Neuronal stem cell (in vitro differentiated cells): ENCODE results near the gene NDRG4.

Experiments used
- DNase-seq: peaks from one replicate; pipeline ENCODE4 v3.0.0-alpha.2; 2013; ENCODE audit warnings: low spot score
- H2AFZ ChIP-seq: one replicate; pipeline ENCODE4 v1.6.1; 2013; ENCODE audit warnings: mild to moderate bottlenecking, low read length, inconsistent platforms
- H2AK5ac ChIP-seq: 2 replicates; pipeline ENCODE4 v1.6.1; 2013; ENCODE audit warnings: low read depth, mild to moderate bottlenecking, inconsistent platforms, low read length, moderate library complexity, mixed read lengths
- H2BK120ac ChIP-seq: 2 replicates; pipeline ENCODE4 v1.6.1; 2013; ENCODE audit warnings: low read depth, mild to moderate bottlenecking, inconsistent platforms, low read length, moderate library complexity, mixed read lengths
- H2BK12ac ChIP-seq: one replicate; pipeline ENCODE4 v1.6.1; 2013; ENCODE audit warnings: low read length, inconsistent platforms
- H2BK15ac ChIP-seq: 2 replicates; pipeline ENCODE4 v1.6.1; 2013; ENCODE audit warnings: mild to moderate bottlenecking, low read length, inconsistent platforms, mixed read lengths
- H2BK5ac ChIP-seq: one replicate; pipeline ENCODE4 v1.6.1; 2013; ENCODE audit warnings: inconsistent platforms, mild to moderate bottlenecking, low read length, moderate library complexity
- H3K14ac ChIP-seq: one replicate; pipeline ENCODE4 v1.6.1; 2013; ENCODE audit warnings: low read length, inconsistent platforms
- H3K18ac ChIP-seq: 2 replicates; pipeline ENCODE4 v1.6.1; 2013; ENCODE audit warnings: low read length, inconsistent platforms
- H3K23ac ChIP-seq: 2 replicates; pipeline ENCODE4 v1.6.1; 2013; ENCODE audit warnings: low read depth, mild to moderate bottlenecking, mixed read lengths, low read length, inconsistent platforms; ENCODE audit not compliant: poor library complexity
- H3K27ac ChIP-seq: replicated peaks from 3 replicates; pipeline ENCODE4 v1.5.1; 2013; ENCODE audit warnings: low read length, inconsistent platforms
- H3K27me3 ChIP-seq, 3 experiments: 2 replicates each; pipeline ENCODE4 v1.6.1; 2013; ENCODE audit warnings: low read length in 3 of 3, mild to moderate bottlenecking in 2 of 3, inconsistent platforms in 1 of 3, low read depth in 1 of 3, mixed read lengths in 1 of 3, moderate library complexity in 1 of 3; ENCODE audit not compliant: control insufficient read depth in 3 of 3, insufficient read depth in 3 of 3
- H3K36me3 ChIP-seq, 2 donors: replicated peaks in 1 of 2; 2 replicates each; pipeline ENCODE4 v1.6.1; 2013; ENCODE audit warnings: low read length in 2 of 2; ENCODE audit not compliant: control insufficient read depth in 2 of 2, insufficient read depth in 2 of 2
- H3K4ac ChIP-seq: 2 replicates; pipeline ENCODE4 v1.6.1; 2013; ENCODE audit warnings: inconsistent platforms, mild to moderate bottlenecking, low read length, moderate library complexity
- H3K4me1 ChIP-seq, 2 donors: 1 replicate in 1 of 2; 2 replicates in 1 of 2; pipeline ENCODE4 v1.6.1; 2013; ENCODE audit warnings: low read length in 2 of 2, low read depth in 1 of 2; ENCODE audit not compliant: control insufficient read depth in 2 of 2, insufficient read depth in 1 of 2
- H3K4me2 ChIP-seq: one replicate; pipeline ENCODE4 v1.6.1; 2013; ENCODE audit warnings: mild to moderate bottlenecking, low read length, inconsistent platforms; ENCODE audit not compliant: insufficient read depth, poor library complexity, severe bottlenecking
- H3K4me3 ChIP-seq, 2 donors: 2 replicates each; pipeline ENCODE4 v1.5.1; 2013; ENCODE audit warnings: low read length in 2 of 2, mild to moderate bottlenecking in 2 of 2, inconsistent platforms in 1 of 2, moderate library complexity in 1 of 2
- H3K79me1 ChIP-seq: one replicate; pipeline ENCODE4 v1.6.1; 2013; ENCODE audit warnings: low read depth, mild to moderate bottlenecking, inconsistent platforms, low read length, moderate library complexity
- H3K9ac ChIP-seq: one replicate; pipeline ENCODE4 v1.6.1; 2013; ENCODE audit warnings: mild to moderate bottlenecking, low read depth, low read length, inconsistent platforms; ENCODE audit not compliant: poor library complexity
- H3K9me3 ChIP-seq, 2 donors: replicated peaks in 1 of 2; 2 replicates each; pipeline versions ENCODE3 to v1.6.1; 2013; ENCODE audit warnings: low read length in 2 of 2, mild to moderate bottlenecking in 2 of 2, inconsistent platforms in 1 of 2, low read depth in 1 of 2, mixed read lengths in 1 of 2, moderate library complexity in 1 of 2; ENCODE audit not compliant: control insufficient read depth in 2 of 2, insufficient read depth in 1 of 2
- H4K8ac ChIP-seq: one replicate; pipeline ENCODE4 v1.6.1; 2013; ENCODE audit warnings: low read depth, mild to moderate bottlenecking, inconsistent platforms, low read length, moderate library complexity
- H4K91ac ChIP-seq: one replicate; pipeline ENCODE4 v1.6.1; 2013; ENCODE audit warnings: low read length, low read depth, mild to moderate bottlenecking, inconsistent platforms; ENCODE audit not compliant: poor library complexity
- WGBS, 2 donors: extraction: QIAGEN DNeasy Blood & Tissue Kit; methylation state at CpG; one replicate each; pipeline ENCODE4 v1.1.7; 2013; ENCODE audit warnings: missing lambda C conversion rate in 2 of 2, mixed read lengths in 1 of 2; ENCODE audit not compliant: insufficient read length in 2 of 2, insufficient replicate concordance in 1 of 2; ENCODE audit errors: extremely low coverage in 2 of 2; 5-methylcytosine and 5-hydroxymethylcytosine counted together

Gene NDRG4

DNA sequence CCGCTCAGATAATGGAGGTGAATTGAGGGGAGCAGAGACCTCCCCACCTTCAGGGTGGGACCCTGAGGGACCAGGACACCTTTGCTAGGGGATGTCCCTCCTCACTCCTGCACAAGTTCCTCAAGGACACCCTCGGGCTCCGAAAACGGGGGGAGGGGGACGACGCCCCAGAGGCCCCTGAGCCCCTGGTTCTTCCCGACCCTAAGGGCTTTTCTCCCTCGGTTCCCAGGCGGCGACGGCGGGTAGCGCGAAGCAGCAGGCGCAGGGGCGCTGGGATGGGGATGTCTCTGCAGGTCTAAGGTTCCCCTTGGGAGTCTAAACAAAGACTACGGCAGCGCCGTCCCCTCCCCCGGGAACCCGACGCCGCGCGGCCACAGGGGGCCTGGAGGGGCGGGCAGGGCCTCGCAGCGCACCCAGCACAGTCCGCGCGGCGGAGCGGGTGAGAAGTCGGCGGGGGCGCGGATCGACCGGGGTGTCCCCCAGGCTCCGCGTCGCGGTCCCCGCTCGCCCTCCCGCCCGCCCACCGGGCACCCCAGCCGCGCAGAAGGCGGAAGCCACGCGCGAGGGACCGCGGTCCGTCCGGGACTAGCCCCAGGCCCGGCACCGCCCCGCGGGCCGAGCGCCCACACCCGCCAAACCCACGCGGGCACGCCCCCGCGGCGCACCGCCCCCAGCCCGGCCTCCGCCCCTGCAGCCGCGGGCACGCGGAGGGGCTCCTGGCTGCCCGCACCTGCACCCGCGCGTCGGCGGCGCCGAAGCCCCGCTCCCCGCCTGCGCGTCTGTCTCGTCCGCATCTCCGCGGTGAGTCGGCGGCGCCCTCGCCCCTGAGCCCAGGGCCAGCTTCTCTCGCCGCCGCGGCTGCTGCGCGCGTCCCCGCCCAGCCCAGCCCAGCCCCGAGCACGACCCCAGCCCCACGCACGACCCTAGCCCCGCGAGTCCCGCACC, 36.7 kb upstream of the NDRG4 start:
- no peak overlapping the region for H4K8ac ChIP-seq
- peak overlapping the region; percentile 95 for H3K18ac ChIP-seq
- peak overlapping the region; percentile 87 for H2AFZ ChIP-seq
- no CpG with 5 or more reads among the region's 113 CpGs for WGBS, 2 donors
- peaks cover 2% of the 10 kb centered on the region for H3K79me1 ChIP-seq
- no peak overlapping the region for H2BK12ac ChIP-seq
- H3K27ac ChIP-seq = no peak overlapping the region
- H4K91ac ChIP-seq = no peak overlapping the region
- peaks cover 0 to 8% of the 10 kb centered on the region in 2 donors for H3K4me1 ChIP-seq
- peak overlapping the region; percentile 38 to 85 for H3K4me3 ChIP-seq
- H3K4me2 ChIP-seq = peak overlapping the region; percentile 96
- DNase-seq = peak; percentile 23
- peak overlapping the region; percentile 85 for H2AK5ac ChIP-seq
- H3K9me3 ChIP-seq = no peaks in the 10 kb centered on the region
- H2BK15ac ChIP-seq = peak overlapping the region; percentile 77
- peak overlapping the region; percentile 82 for H2BK120ac ChIP-seq
- no peak overlapping the region for H2BK5ac ChIP-seq
- H3K9ac ChIP-seq = peak overlapping the region; percentile 82
- peaks cover 19 to 98% (median 43%) of the 10 kb centered on the region in 3 experiments for H3K27me3 ChIP-seq
- H3K4ac ChIP-seq = no peak overlapping the region
- H3K14ac ChIP-seq = peak overlapping the region; percentile 49
- peak overlapping the region; percentile 18 for H3K23ac ChIP-seq
- H3K36me3 ChIP-seq = no peaks in the 10 kb centered on the region

DNA sequence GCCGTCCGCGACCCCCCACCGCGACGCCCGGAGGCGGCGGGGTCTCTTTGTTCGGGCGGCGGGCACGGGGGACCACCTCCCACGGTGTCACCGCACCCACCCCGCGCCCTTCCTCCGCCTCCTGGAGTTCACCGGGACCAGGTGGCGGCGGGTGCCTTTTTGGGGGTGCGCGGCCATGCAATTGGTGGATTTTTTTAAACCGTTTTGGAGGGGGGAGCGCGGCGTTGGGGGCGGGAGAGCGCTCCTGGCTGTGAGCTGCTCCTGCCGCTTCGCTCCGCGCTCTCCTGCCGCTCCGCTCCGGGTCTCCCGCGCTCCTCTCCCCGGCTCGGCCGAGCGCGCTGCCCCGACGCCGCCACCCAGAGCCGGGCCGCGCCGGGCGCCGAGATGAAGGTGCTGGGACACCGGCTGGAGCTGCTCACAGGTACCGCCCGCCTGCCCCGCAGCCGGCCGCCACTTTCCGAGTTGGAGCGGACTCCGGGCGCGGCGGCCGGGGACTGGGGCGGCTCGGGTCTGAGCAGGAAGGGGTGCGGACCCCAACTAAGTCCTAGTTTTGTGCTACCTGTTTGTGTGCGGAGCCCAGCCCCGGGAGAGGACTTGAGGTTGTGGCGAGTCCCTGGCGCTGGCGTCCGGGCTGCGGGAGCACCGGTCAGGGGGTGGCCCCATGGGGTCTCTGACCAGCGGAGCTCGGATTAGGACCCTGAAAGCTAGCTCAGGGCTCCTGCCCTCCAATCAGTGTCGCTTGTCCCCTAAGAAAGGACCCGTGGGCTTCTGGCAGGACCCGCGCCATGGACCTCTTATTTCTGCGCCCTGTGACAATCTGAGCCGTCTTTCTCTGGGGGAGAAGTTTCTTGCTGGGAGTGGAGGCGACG, 35.7 kb upstream of the NDRG4 start:
- H3K4me3 ChIP-seq = peak overlapping the region; percentile 38 to 85
- no peaks in the 10 kb centered on the region for H3K9me3 ChIP-seq
- peak; percentile 39 for DNase-seq
- peak overlapping the region; percentile 53 for H3K23ac ChIP-seq
- H2BK5ac ChIP-seq = peak overlapping the region; percentile 59
- H2AFZ ChIP-seq = peak overlapping the region; percentile 87
- H3K4me2 ChIP-seq = peak overlapping the region; percentile 96
- peak overlapping the region; percentile 95 for H3K18ac ChIP-seq
- peak overlapping the region; percentile 82 for H3K9ac ChIP-seq
- no peak overlapping the region for H3K4ac ChIP-seq
- no CpG with 5 or more reads among the region's 86 CpGs for WGBS, 2 donors
- no peak overlapping the region for H3K27ac ChIP-seq
- peak overlapping the region; percentile 82 for H2BK120ac ChIP-seq
- H3K4me1 ChIP-seq = peaks cover 0 to 8% of the 10 kb centered on the region in 2 donors
- H4K91ac ChIP-seq = no peak overlapping the region
- H3K14ac ChIP-seq = peak overlapping the region; percentile 49
- H4K8ac ChIP-seq = no peak overlapping the region
- peaks cover 2% of the 10 kb centered on the region for H3K79me1 ChIP-seq
- H3K36me3 ChIP-seq = no peaks in the 10 kb centered on the region
- peaks cover 19 to 96% (median 44%) of the 10 kb centered on the region in 3 experiments for H3K27me3 ChIP-seq
- peak overlapping the region; percentile 77 for H2BK15ac ChIP-seq
- peak overlapping the region; percentile 17 for H2BK12ac ChIP-seq
- peak overlapping the region; percentile 73 for H2AK5ac ChIP-seq

DNA sequence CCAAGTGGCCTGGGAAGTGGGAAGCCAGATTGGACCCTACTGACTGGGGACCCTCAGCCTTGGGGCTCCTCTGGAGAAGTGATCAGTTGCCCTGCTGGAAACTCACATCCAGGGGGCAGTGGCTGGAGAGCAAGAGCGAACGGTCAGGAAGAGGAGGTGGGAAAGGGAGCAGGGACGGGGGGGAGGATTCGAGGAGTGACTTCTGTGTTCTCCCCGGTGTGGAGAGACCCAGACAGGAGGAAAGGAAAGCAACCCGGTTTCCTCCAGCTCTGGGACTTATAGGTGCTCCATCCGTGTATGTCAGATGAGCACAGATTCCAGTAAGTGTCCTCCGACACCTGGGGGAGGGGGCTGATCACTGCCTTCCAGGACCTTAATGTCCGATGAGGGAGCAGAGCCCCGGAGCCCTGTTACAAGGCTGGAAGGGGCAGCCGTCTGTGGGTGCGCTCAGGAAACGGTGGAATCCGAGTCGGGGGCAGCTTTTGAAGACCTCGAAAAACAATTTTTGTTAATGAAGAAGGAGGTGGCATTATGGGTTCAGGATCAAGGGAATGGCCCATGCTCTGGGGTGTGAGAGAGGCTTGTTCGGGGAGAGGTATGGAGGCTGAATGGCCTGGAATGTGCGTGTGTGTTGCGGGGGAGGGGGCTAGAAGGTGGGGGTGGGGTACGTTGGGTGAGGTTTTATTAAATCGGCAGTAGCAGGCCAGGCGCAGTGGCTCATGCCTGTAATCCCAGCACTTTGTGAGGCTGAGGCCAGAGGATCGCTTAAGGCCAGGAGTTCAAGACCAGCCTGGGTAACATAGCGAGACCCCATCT, 34.8 kb upstream of the NDRG4 start:
- H3K4me1 ChIP-seq = peaks cover 0 to 8% of the 10 kb centered on the region in 2 donors
- H3K27me3 ChIP-seq = peaks cover 19 to 92% (median 44%) of the 10 kb centered on the region in 3 experiments

More for the DNA sequence above, 34.8 kb upstream of the NDRG4 start:
- no peak overlapping the region for H2BK12ac ChIP-seq
- peak overlapping the region; percentile 87 for H2AFZ ChIP-seq
- H3K9ac ChIP-seq = no peak overlapping the region
- H2BK15ac ChIP-seq = no peak overlapping the region
- H4K8ac ChIP-seq = peak overlapping the region; percentile 76
- H3K23ac ChIP-seq = peak overlapping the region; percentile 53
- H3K4ac ChIP-seq = no peak overlapping the region
- H2AK5ac ChIP-seq = peak overlapping the region; percentile 73
- peak overlapping the region; percentile 6 for H3K14ac ChIP-seq
- no peak overlapping the region for H4K91ac ChIP-seq
- peak overlapping the region; percentile 96 for H3K4me2 ChIP-seq
- peak overlapping the region in 1 of 2 donors; percentile 85 for H3K4me3 ChIP-seq
- H3K27ac ChIP-seq = no peak overlapping the region
- peaks cover 2% of the 10 kb centered on the region for H3K79me1 ChIP-seq
- H2BK5ac ChIP-seq = peak overlapping the region; percentile 59
- no peak overlapping the region for H2BK120ac ChIP-seq
- no CpG with 5 or more reads among the region's 24 CpGs for WGBS, 2 donors
- H3K36me3 ChIP-seq = no peaks in the 10 kb centered on the region
- DNase-seq = peak; percentile 45
- no peaks in the 10 kb centered on the region for H3K9me3 ChIP-seq
- H3K18ac ChIP-seq = peak overlapping the region; percentile 95
